Rectal smooth muscle tissue (tissue), 1 donor: ENCODE measurements around the gene USP17L29.
A peak's percentile ranks its signal among the peaks of the same experiment; 100 is the strongest.
"Not testable (repeated sequence)": the region's sequence is repeated elsewhere in the genome, so short reads cannot be mapped to it uniquely, and the experiment has no call there.

Experiments used
- H3K27ac ChIP-seq: one replicate; pipeline ENCODE4 v1.7.0; 2013; ENCODE audit warnings: low read depth, low read length, inconsistent platforms
- H3K27me3 ChIP-seq: one replicate; pipeline ENCODE4 v1.7.0; 2013; ENCODE audit warnings: low read length; ENCODE audit not compliant: control insufficient read depth, insufficient read depth
- H3K36me3 ChIP-seq: one replicate; pipeline ENCODE4 v1.7.0; 2013; ENCODE audit warnings: low read length; ENCODE audit not compliant: control insufficient read depth, insufficient read depth
- H3K4me1 ChIP-seq: one replicate; pipeline ENCODE4 v1.7.0; 2013; ENCODE audit warnings: low read length; ENCODE audit not compliant: control insufficient read depth, insufficient read depth
- H3K4me3 ChIP-seq: one replicate; pipeline ENCODE4 v1.7.0; 2013; ENCODE audit warnings: low read length
- H3K9ac ChIP-seq: one replicate; pipeline ENCODE4 v1.7.0; 2013; ENCODE audit warnings: low read length

USP17L29 gene, protein sequence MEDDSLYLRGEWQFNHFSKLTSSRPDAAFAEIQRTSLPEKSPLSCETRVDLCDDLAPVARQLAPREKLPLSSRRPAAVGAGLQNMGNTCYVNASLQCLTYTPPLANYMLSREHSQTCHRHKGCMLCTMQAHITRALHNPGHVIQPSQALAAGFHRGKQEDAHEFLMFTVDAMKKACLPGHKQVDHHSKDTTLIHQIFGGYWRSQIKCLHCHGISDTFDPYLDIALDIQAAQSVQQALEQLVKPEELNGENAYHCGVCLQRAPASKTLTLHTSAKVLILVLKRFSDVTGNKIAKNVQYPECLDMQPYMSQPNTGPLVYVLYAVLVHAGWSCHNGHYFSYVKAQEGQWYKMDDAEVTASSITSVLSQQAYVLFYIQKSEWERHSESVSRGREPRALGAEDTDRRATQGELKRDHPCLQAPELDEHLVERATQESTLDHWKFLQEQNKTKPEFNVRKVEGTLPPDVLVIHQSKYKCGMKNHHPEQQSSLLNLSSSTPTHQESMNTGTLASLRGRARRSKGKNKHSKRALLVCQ

GRCh38 chr4:9353338-9353737 is at the start of gene USP17L29:
USP17L29 (plus strand) TSS chr4:9353638; CDS start chr4:9353638, 0 bp downstream.
- not testable (repeated sequence) for H3K9ac ChIP-seq, H3K36me3 ChIP-seq, H3K4me1 ChIP-seq, H3K4me3 ChIP-seq, H3K27ac ChIP-seq, H3K27me3 ChIP-seq

GRCh38 chr4:9324191-9324590 is 29.2 kb upstream of the USP17L29 start:
- H3K9ac ChIP-seq, H3K27me3 ChIP-seq, H3K36me3 ChIP-seq, H3K4me3 ChIP-seq, H3K27ac ChIP-seq, H3K4me1 ChIP-seq: not testable (repeated sequence)

- not testable (repeated sequence) for H3K4me1 ChIP-seq, H3K36me3 ChIP-seq, H3K4me3 ChIP-seq, H3K27me3 ChIP-seq, H3K27ac ChIP-seq, H3K9ac ChIP-seq
Observed at GRCh38 chr4:9324865-9325264, 28.6 kb upstream of the USP17L29 start, which contains the start of gene USP17L24. USP17L24 (plus strand) TSS chr4:9325165; CDS start chr4:9325165, 0 bp downstream.

DNA sequence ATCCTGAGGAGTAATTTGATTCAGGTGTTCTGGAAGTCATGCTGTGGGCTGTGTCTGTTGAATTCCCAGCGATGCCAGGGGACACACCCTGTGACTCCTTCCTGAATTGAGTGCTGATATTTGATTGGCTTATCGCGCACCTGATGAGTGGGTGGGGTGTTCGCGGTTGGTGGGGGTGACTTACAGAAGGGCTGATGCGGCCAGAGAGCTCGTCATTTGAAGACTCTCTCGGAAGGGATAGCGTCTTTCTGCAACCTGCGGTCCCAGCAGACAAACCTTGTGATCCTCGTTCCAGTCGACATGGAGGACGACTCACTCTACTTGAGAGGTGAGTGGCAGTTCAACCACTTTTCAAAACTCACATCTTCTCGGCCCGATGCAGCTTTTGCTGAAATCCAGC is 23.8 kb upstream of the USP17L29 start, which contains the start of gene USP17L25:
Gene USP17L25, plus strand, starts transcription at position 301 of the 400 bp plus-strand sequence. Its CDS starts 0 bp downstream, at position 301.
- H3K27me3 ChIP-seq, H3K9ac ChIP-seq, H3K4me1 ChIP-seq, H3K36me3 ChIP-seq, H3K27ac ChIP-seq, H3K4me3 ChIP-seq: not testable (repeated sequence)

DNA sequence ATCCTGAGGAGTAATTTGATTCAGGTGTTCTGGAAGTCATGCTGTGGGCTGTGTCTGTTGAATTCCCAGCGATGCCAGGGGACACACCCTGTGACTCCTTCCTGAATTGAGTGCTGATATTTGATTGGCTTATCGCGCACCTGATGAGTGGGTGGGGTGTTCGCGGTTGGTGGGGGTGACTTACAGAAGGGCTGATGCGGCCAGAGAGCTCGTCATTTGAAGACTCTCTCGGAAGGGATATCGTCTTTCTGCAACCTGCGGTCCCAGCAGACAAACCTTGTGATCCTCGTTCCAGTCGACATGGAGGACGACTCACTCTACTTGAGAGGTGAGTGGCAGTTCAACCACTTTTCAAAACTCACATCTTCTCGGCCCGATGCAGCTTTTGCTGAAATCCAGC is 19.1 kb upstream of the USP17L29 start, which contains the start of gene USP17L26:
Gene USP17L26, plus strand, starts transcription at position 301 of the 400 bp plus-strand sequence. Its CDS starts 0 bp downstream, at position 301.
- not testable (repeated sequence) for H3K9ac ChIP-seq, H3K27ac ChIP-seq, H3K4me1 ChIP-seq, H3K36me3 ChIP-seq, H3K4me3 ChIP-seq, H3K27me3 ChIP-seq

DNA sequence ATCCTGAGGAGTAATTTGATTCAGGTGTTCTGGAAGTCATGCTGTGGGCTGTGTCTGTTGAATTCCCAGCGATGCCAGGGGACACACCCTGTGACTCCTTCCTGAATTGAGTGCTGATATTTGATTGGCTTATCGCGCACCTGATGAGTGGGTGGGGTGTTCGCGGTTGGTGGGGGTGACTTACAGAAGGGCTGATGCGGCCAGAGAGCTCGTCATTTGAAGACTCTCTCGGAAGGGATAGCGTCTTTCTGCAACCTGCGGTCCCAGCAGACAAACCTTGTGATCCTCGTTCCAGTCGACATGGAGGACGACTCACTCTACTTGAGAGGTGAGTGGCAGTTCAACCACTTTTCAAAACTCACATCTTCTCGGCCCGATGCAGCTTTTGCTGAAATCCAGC is 14.3 kb upstream of the USP17L29 start, which contains the start of gene USP17L5:
Gene USP17L5, plus strand, starts transcription at position 301 of the 400 bp plus-strand sequence. Its CDS starts 0 bp downstream, at position 301.
- not testable (repeated sequence) for H3K9ac ChIP-seq, H3K27me3 ChIP-seq, H3K27ac ChIP-seq, H3K4me3 ChIP-seq, H3K36me3 ChIP-seq, H3K4me1 ChIP-seq

- not testable (repeated sequence) for H3K27me3 ChIP-seq, H3K9ac ChIP-seq, H3K36me3 ChIP-seq, H3K4me3 ChIP-seq, H3K4me1 ChIP-seq, H3K27ac ChIP-seq
Observed at GRCh38 chr4:9343848-9344247, 9.6 kb upstream of the USP17L29 start, which contains the start of gene USP17L27. USP17L27 (plus strand) TSS chr4:9344148; CDS start chr4:9344148, 0 bp downstream.

DNA sequence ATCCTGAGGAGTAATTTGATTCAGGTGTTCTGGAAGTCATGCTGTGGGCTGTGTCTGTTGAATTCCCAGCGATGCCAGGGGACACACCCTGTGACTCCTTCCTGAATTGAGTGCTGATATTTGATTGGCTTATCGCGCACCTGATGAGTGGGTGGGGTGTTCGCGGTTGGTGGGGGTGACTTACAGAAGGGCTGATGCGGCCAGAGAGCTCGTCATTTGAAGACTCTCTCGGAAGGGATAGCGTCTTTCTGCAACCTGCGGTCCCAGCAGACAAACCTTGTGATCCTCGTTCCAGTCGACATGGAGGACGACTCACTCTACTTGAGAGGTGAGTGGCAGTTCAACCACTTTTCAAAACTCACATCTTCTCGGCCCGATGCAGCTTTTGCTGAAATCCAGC is 4.8 kb upstream of the USP17L29 start, which contains the start of gene USP17L28:
Gene USP17L28, plus strand, starts transcription at position 301 of the 400 bp plus-strand sequence. Its CDS starts 0 bp downstream, at position 301.
- not testable (repeated sequence) for H3K9ac ChIP-seq, H3K27me3 ChIP-seq, H3K4me1 ChIP-seq, H3K36me3 ChIP-seq, H3K4me3 ChIP-seq, H3K27ac ChIP-seq

- not testable (repeated sequence) for H3K36me3 ChIP-seq, H3K27ac ChIP-seq, H3K9ac ChIP-seq, H3K4me3 ChIP-seq, H3K4me1 ChIP-seq, H3K27me3 ChIP-seq
Observed at GRCh38 chr4:9350866-9351265, 2.6 kb upstream of the USP17L29 start.

GRCh38 chr4:9362829-9363228 is 9.4 kb downstream of the USP17L29 start, which contains the start of gene USP17L30:
USP17L30 (plus strand) TSS chr4:9363129; CDS start chr4:9363129, 0 bp downstream.
- not testable (repeated sequence) for H3K4me3 ChIP-seq, H3K4me1 ChIP-seq, H3K27me3 ChIP-seq, H3K27ac ChIP-seq, H3K36me3 ChIP-seq, H3K9ac ChIP-seq

DNA sequence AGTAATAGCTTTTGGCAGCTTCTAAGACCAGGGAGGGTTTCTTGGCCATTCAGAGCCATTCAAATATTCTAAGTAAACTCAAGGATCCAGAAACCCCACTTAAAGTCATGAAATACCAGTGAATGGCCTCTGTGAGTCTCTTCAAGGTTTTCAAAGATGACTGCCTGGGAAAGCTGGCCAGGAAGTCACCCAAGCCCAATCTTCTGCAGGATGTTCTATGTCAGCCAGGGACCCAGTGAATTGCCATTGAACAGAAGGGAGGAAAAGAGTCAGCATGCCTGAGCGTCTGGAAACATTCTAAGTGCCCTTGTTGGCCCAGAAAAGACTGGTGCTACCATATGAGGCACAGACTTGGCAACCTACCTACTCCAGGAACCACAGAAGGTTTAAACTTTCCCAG is 26.4 kb downstream of the USP17L29 start:
- not testable (repeated sequence) for H3K9ac ChIP-seq, H3K36me3 ChIP-seq, H3K4me3 ChIP-seq, H3K27me3 ChIP-seq, H3K27ac ChIP-seq, H3K4me1 ChIP-seq

DNA sequence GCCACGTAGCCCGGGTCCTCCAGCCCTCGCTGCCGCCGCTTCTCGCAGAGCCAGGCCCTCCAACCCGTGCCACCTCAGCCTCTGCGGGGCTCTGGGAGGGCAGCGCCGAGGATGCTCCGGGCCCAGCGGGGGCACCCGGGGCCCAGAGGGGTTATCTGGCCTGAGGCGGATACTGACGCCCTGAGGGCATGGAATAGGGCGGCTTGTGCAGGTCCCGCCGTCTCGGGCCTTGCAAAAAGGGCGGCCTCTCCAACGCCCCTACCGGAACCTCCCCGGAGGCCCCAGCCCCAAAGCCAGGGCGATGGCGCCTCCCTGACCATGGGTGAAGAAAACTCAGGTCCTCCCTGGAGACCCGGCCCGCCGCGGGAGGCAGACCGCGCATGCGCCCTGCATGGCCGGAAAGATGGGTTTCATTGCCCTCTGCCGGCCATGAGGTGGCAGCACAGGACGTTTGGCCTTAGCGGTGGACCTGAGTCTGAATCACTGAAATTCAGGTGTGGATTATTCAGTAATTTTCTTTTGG is 27.6 kb downstream of the USP17L29 start:
- H3K27ac ChIP-seq, H3K9ac ChIP-seq, H3K36me3 ChIP-seq, H3K27me3 ChIP-seq, H3K4me1 ChIP-seq: not testable (repeated sequence)
- H3K4me3 ChIP-seq = peak overlapping the region; percentile 55
